ENCODE data around the gene CLDND1.
"Not testable (repeated sequence)": the region's sequence is repeated elsewhere in the genome, so short reads cannot be mapped to it uniquely, and the experiment has no call there.

Gene CLDND1

GRCh38 chr3:98522544-98523281 is at the start of gene CLDND1:
Gene CLDND1 (minus strand): TSS chr3:98522902. CDS start chr3:98521424, 1,478 bp downstream.
- DNase-seq (ENCODE audit: low read depth): peak; percentile 95

- DNase-seq (ENCODE audit: low read depth): no peak
Observed at GRCh38 chr3:98568402-98568801, 45.7 kb upstream of the CLDND1 start.

GRCh38 chr3:98567666-98568270 is 45.1 kb upstream of the CLDND1 start:
- no peak for DNase-seq (ENCODE audit: low read depth)

GRCh38 chr3:98565843-98566242 is 43.1 kb upstream of the CLDND1 start:
- DNase-seq (ENCODE audit: low read depth): no peak

- no peak for DNase-seq (ENCODE audit: low read depth)
Observed at GRCh38 chr3:98565237-98565643, 42.5 kb upstream of the CLDND1 start.

GRCh38 chr3:98564282-98565005 is 41.7 kb upstream of the CLDND1 start:
- no peak for DNase-seq (ENCODE audit: low read depth)

GRCh38 chr3:98563661-98564281 is 41.1 kb upstream of the CLDND1 start:
- no peak for DNase-seq (ENCODE audit: low read depth)

GRCh38 chr3:98561727-98562521 is 39.2 kb upstream of the CLDND1 start:
- DNase-seq (ENCODE audit: low read depth): no peak

GRCh38 chr3:98560911-98561310 is 38.2 kb upstream of the CLDND1 start:
- DNase-seq (ENCODE audit: low read depth): no peak

- not testable (repeated sequence) for DNase-seq (ENCODE audit: low read depth)
Observed at GRCh38 chr3:98559769-98560168, 37.1 kb upstream of the CLDND1 start.

- DNase-seq (ENCODE audit: low read depth): no peak
Observed at GRCh38 chr3:98558100-98558827, 35.6 kb upstream of the CLDND1 start.

- DNase-seq (ENCODE audit: low read depth): peak; percentile 32
Observed at GRCh38 chr3:98557324-98558010, 34.8 kb upstream of the CLDND1 start.

GRCh38 chr3:98556164-98557130 is 33.7 kb upstream of the CLDND1 start:
- peak; percentile 66 for DNase-seq (ENCODE audit: low read depth)

GRCh38 chr3:98555025-98555379 is 32.3 kb upstream of the CLDND1 start:
- DNase-seq (ENCODE audit: low read depth): no peak

- DNase-seq (ENCODE audit: low read depth): no peak
Observed at GRCh38 chr3:98554580-98554979, 31.9 kb upstream of the CLDND1 start.

- DNase-seq (ENCODE audit: low read depth): no peak
Observed at GRCh38 chr3:98553753-98554152, 31.1 kb upstream of the CLDND1 start.

GRCh38 chr3:98553021-98553563 is 30.4 kb upstream of the CLDND1 start:
- DNase-seq (ENCODE audit: low read depth): no peak

GRCh38 chr3:98552232-98553020 is 29.7 kb upstream of the CLDND1 start:
- no peak for DNase-seq (ENCODE audit: low read depth)

Data from stimulated activated CD4-positive, alpha-beta T cell treated with anti-CD3 and anti-CD28 coated beads, Interleukin-2, amount 100 ng/mL, for 4 hours (primary cell).